Endodermal cell (in vitro differentiated cells): Measurements from ENCODE around the gene WASF3. TPM values are rescaled to one million over a fixed set of nuclear protein-coding genes. Genes with fewer than 3 reads are reported as not detected.

Experiments
- DNase-seq: peaks from one replicate; pipeline ENCODE4 v3.0.0-alpha.2; 2017
- H3K27ac ChIP-seq: 2 replicates; pipeline ENCODE4 v1.5.1; 2013; ENCODE audit warnings: mild to moderate bottlenecking, low read depth, low read length, moderate library complexity
- H3K27me3 ChIP-seq: 2 replicates; pipeline ENCODE4 v1.6.1; 2013; ENCODE audit warnings: mild to moderate bottlenecking, low read length, moderate library complexity; ENCODE audit not compliant: insufficient read depth, control insufficient read depth, poor library complexity, severe bottlenecking
- H3K36me3 ChIP-seq: 2 replicates; pipeline ENCODE4 v1.7.0; 2013; ENCODE audit warnings: mild to moderate bottlenecking, low read length, moderate library complexity; ENCODE audit not compliant: control insufficient read depth, insufficient read depth
- H3K4me1 ChIP-seq: one replicate; pipeline ENCODE4 v1.7.0; 2013; ENCODE audit warnings: low read length; ENCODE audit not compliant: control insufficient read depth, insufficient read depth
- H3K4me3 ChIP-seq: 2 replicates; pipeline ENCODE4 v1.5.1; 2013; ENCODE audit warnings: mild to moderate bottlenecking, low read length, moderate library complexity
- H3K9ac ChIP-seq: 2 replicates; pipeline ENCODE4 v1.6.1; 2013; ENCODE audit warnings: mild to moderate bottlenecking, low read length, moderate library complexity; ENCODE audit not compliant: poor library complexity, severe bottlenecking; ENCODE audit errors: extremely low read depth
- H3K9me3 ChIP-seq: 2 replicates; pipeline ENCODE4 v1.6.1; 2013; ENCODE audit warnings: mild to moderate bottlenecking, low read length, moderate library complexity; ENCODE audit not compliant: control insufficient read depth
- H3K27ac Mint-ChIP-seq: 2 replicates; pipeline ENCODE4 v1.8.0; 2020; ENCODE audit warnings: mixed read lengths
- H3K27me3 Mint-ChIP-seq: 2 replicates; pipeline ENCODE4 v1.8.0; 2021; ENCODE audit warnings: mild to moderate bottlenecking, mixed read lengths; ENCODE audit not compliant: insufficient read depth
- H3K36me3 Mint-ChIP-seq: 2 replicates; pipeline ENCODE4 v1.8.0; 2020; ENCODE audit warnings: low read depth, mixed read lengths
- H3K4me1 Mint-ChIP-seq: 2 replicates; pipeline ENCODE4 v1.8.0; 2020; ENCODE audit warnings: mixed read lengths
- H3K4me3 Mint-ChIP-seq: 2 replicates; pipeline ENCODE4 v1.8.0; 2020; ENCODE audit warnings: mild to moderate bottlenecking, moderate library complexity, mixed read lengths
- H3K9me3 Mint-ChIP-seq: 2 replicates; pipeline ENCODE4 v1.8.0; 2020; ENCODE audit warnings: mild to moderate bottlenecking, mixed read lengths
- CTCF ChIP-seq: fragments of 200-600 bp; sonication (generic); conservative IDR thresholded peaks from 2 replicates; pipeline ENCODE4 v1.5.0; 2021; ENCODE audit warnings: antibody characterized with exemption, mild to moderate bottlenecking
- WGBS, 2 experiments: methylation state at CpG; one replicate each; pipeline versions ENCODE4 v1.1.5 to v1.1.7; 2013; ENCODE audit warnings: missing lambda C conversion rate in 2 of 2, mixed read lengths in 1 of 2; ENCODE audit not compliant: insufficient coverage in 1 of 2, insufficient read length in 1 of 2; 5-methylcytosine and 5-hydroxymethylcytosine counted together
- total RNA-seq, 2 donors: library from RNA; stranded (reverse); fragmentation: NEBNext Ultra II Directional in 1 of 2; extraction: Animal tissue kit (Norgen Biotek cat#: 25700) in 1 of 2; gene quantifications; 2 replicates in 1 of 2; 3 replicates in 1 of 2; pipeline ENCODE4 v1.2.1, GENCODE V29; 2021

WASF3 gene
- total RNA-seq, 2 donors from 2014 or later = 20.5 to 32.6 TPM

- Mint-ChIP-seq H3K27ac (no peak overlapping the region), H3K9me3 (no peaks in the 10 kb centered on the region)
- WGBS, 2 experiments = 97 to 100% methylated on average over 1 of the region's 1 CpG
Measured at GRCh38 chr13:26579580-26579979, 22.1 kb downstream of the WASF3 start.

GRCh38 chr13:26583662-26584061 lies 26.2 kb downstream of the WASF3 start:
- H3K9me3 ChIP-seq = no peaks in the 10 kb centered on the region
- H3K27me3 ChIP-seq = no peaks in the 10 kb centered on the region
- DNase-seq = no peak
- no peak overlapping the region for H3K4me3 ChIP-seq
- H3K4me1 Mint-ChIP-seq = peaks cover 15% of the 10 kb centered on the region
- peak overlapping the region; percentile 33 for H3K27ac ChIP-seq
- no peak overlapping the region for H3K27ac Mint-ChIP-seq
- no peaks in the 10 kb centered on the region for H3K36me3 Mint-ChIP-seq
- no peak for TF ChIP-seq CTCF
- H3K36me3 ChIP-seq = no peaks in the 10 kb centered on the region
- H3K27me3 Mint-ChIP-seq = peaks cover 2% of the 10 kb centered on the region
- H3K4me1 ChIP-seq = no peaks in the 10 kb centered on the region
- WGBS, 2 experiments = 83 to 84% methylated on average over 1 to 2 of the region's 2 CpGs
- H3K9me3 Mint-ChIP-seq = no peaks in the 10 kb centered on the region
- no peak overlapping the region for H3K9ac ChIP-seq
- H3K4me3 Mint-ChIP-seq = no peak overlapping the region

More at GRCh38 chr13:26579580-26579979, 22.1 kb downstream of the WASF3 start:
- Mint-ChIP-seq H3K4me3 (no peak overlapping the region), H3K27me3 (no peaks in the 10 kb centered on the region), H3K36me3 (peaks cover 11% of the 10 kb centered on the region), H3K4me1 (peaks cover 12% of the 10 kb centered on the region)
- Histone ChIP-seq H3K4me1 (no peaks in the 10 kb centered on the region), H3K9ac (no peak overlapping the region), H3K27me3 (no peaks in the 10 kb centered on the region), H3K9me3 (no peaks in the 10 kb centered on the region), H3K27ac (no peak overlapping the region), H3K4me3 (no peak overlapping the region), H3K36me3 (no peaks in the 10 kb centered on the region)
- TF ChIP-seq CTCF = no peak
- DNase-seq = no peak

- Mint-ChIP-seq H3K36me3 (no peaks in the 10 kb centered on the region), H3K4me1 (peaks cover 19% of the 10 kb centered on the region), H3K9me3 (no peaks in the 10 kb centered on the region), H3K27ac (no peak overlapping the region), H3K4me3 (no peak overlapping the region), H3K27me3 (peaks cover 2% of the 10 kb centered on the region)
- no peak overlapping the region for H3K27ac ChIP-seq
- no peaks in the 10 kb centered on the region for H3K36me3 ChIP-seq
- no peak for DNase-seq
- no peaks in the 10 kb centered on the region for H3K4me1 ChIP-seq
- H3K27me3 ChIP-seq = no peaks in the 10 kb centered on the region
- no peak for TF ChIP-seq CTCF
- WGBS, 2 experiments = 87 to 90% methylated on average over 2 of the region's 2 CpGs
- H3K9me3 ChIP-seq = no peaks in the 10 kb centered on the region
- no peak overlapping the region for H3K9ac ChIP-seq
- no peak overlapping the region for H3K4me3 ChIP-seq
Measured at GRCh38 chr13:26584713-26585112, 27.2 kb downstream of the WASF3 start.
